ENCODE results near the gene SORBS2.

GRCh38 chr4:185624259-185624589 is 187.8 kb downstream of the SORBS2 start:
- TF ChIP-seq EZH2 (IDR thresholded peaks at IDR 0.05; ENCODE audit: insufficient read depth, poor library complexity, severe bottlenecking) (no peak), EZH2phosphoT487 (IDR thresholded peaks at IDR 0.05; ENCODE audit: insufficient read depth, low read depth) (no peak)

All from GM23248 (cell line).